NK-92 (cell line): ENCODE results near the gene KMT2B.

ENCODE experiments used
- DNase-seq: peaks from one replicate; lab custom pipeline; 2025; ENCODE audit not compliant: unreplicated experiment; lab: John Stamatoyannopoulos, UW

The KMT2B gene

GRCh38 chr19:35777961-35778360 lies 60.2 kb downstream of the KMT2B start:
- no peak for DNase-seq

- DNase-seq, result no peak
Measured at GRCh38 chr19:35779033-35779432, 61.2 kb downstream of the KMT2B start.

- DNase-seq, result no peak
Measured at GRCh38 chr19:35780058-35780457, 62.3 kb downstream of the KMT2B start.

- DNase-seq, result no peak
Measured at GRCh38 chr19:35780717-35781116, 62.9 kb downstream of the KMT2B start.

- DNase-seq, result no peak
Measured at GRCh38 chr19:35781650-35782049, 63.8 kb downstream of the KMT2B start.

- DNase-seq, result no peak
Measured at GRCh38 chr19:35782589-35782988, 64.8 kb downstream of the KMT2B start.

GRCh38 chr19:35783469-35784434 lies 65.9 kb downstream of the KMT2B start:
- DNase-seq, result no peak

- DNase-seq, result no peak
Measured at GRCh38 chr19:35784503-35785338, 66.9 kb downstream of the KMT2B start.

- DNase-seq, result no peak
Measured at GRCh38 chr19:35785339-35785627, 67.5 kb downstream of the KMT2B start.

GRCh38 chr19:35786299-35787160 lies 68.7 kb downstream of the KMT2B start:
- DNase-seq, result no peak

GRCh38 chr19:35787227-35787799 lies 69.5 kb downstream of the KMT2B start:
- DNase-seq, result no peak
